ENCODE measurements around the gene PRCD.
"Not testable (repeated sequence)": the region's sequence is repeated elsewhere in the genome, so short reads cannot be mapped to it uniquely, and the experiment has no call there.

PRCD gene

GRCh38 chr17:76530095-76530723, 9.6 kb upstream of the PRCD start:
- no peak overlapping the region for H3K4me3 ChIP-seq (ENCODE audit: low read length)
- DNase-seq (ENCODE audit: low read depth): no peak
- TF ChIP-seq CTCF (conservative IDR thresholded peaks at IDR 0.05; ENCODE audit: low read depth, low read length): no peak

GRCh38 chr17:76530811-76531485, 8.9 kb upstream of the PRCD start:
- TF ChIP-seq CTCF (conservative IDR thresholded peaks at IDR 0.05; ENCODE audit: low read depth, low read length): no peak
- H3K4me3 ChIP-seq (ENCODE audit: low read length): no peak overlapping the region
- DNase-seq (ENCODE audit: low read depth): no peak

- no peak for DNase-seq (ENCODE audit: low read depth)
- TF ChIP-seq CTCF (conservative IDR thresholded peaks at IDR 0.05; ENCODE audit: low read depth, low read length): no peak
- H3K4me3 ChIP-seq (ENCODE audit: low read length): no peak overlapping the region
These were observed 8.3 kb upstream of the PRCD start for GRCh38 chr17:76531486-76532038.

GRCh38 chr17:76532072-76532651, 7.7 kb upstream of the PRCD start:
- H3K4me3 ChIP-seq (ENCODE audit: low read length): no peak overlapping the region
- no peak for TF ChIP-seq CTCF (conservative IDR thresholded peaks at IDR 0.05; ENCODE audit: low read depth, low read length)
- DNase-seq (ENCODE audit: low read depth): no peak

GRCh38 chr17:76533640-76534359, 6.0 kb upstream of the PRCD start:
- DNase-seq (ENCODE audit: low read depth); H3K4me3 ChIP-seq (ENCODE audit: low read length): not testable (repeated sequence)

GRCh38 chr17:76534831-76535732, 4.8 kb upstream of the PRCD start:
- no peak overlapping the region for H3K4me3 ChIP-seq (ENCODE audit: low read length)
- no peak for DNase-seq (ENCODE audit: low read depth)
- no peak for TF ChIP-seq CTCF (conservative IDR thresholded peaks at IDR 0.05; ENCODE audit: low read depth, low read length)
